NB4 (cell line): ENCODE results near the gene MAP3K13.

ENCODE experiments used
- DNase-seq: peaks from one replicate; pipeline ENCODE4 v3.0.0; 2010; ENCODE audit warnings: low read depth
- H3K4me3 ChIP-seq: one replicate; pipeline ENCODE4 v1.5.1; 2011; ENCODE audit warnings: mild to moderate bottlenecking, low read depth, low read length, moderate library complexity
- MAX ChIP-seq: IDR thresholded peaks from 2 replicates; pipeline ENCODE4 v1.6.1; 2011; ENCODE audit warnings: low read depth, low read length
- MYC ChIP-seq: IDR thresholded peaks from 2 replicates; pipeline ENCODE4 v1.6.1; 2011; ENCODE audit warnings: low read depth, low read length
- POLR2A ChIP-seq: IDR thresholded peaks from 2 replicates; pipeline ENCODE4 v1.6.1; 2011; ENCODE audit warnings: mild to moderate bottlenecking; ENCODE audit not compliant: insufficient read length; ENCODE audit errors: extremely low read depth
- TF ChIP-seq, protein P1 (sequence below): IDR thresholded peaks from one replicate; pipeline ENCODE4 v1.5.1; 2012; ENCODE audit warnings: low read depth, low read length

Gene MAP3K13

DNA sequence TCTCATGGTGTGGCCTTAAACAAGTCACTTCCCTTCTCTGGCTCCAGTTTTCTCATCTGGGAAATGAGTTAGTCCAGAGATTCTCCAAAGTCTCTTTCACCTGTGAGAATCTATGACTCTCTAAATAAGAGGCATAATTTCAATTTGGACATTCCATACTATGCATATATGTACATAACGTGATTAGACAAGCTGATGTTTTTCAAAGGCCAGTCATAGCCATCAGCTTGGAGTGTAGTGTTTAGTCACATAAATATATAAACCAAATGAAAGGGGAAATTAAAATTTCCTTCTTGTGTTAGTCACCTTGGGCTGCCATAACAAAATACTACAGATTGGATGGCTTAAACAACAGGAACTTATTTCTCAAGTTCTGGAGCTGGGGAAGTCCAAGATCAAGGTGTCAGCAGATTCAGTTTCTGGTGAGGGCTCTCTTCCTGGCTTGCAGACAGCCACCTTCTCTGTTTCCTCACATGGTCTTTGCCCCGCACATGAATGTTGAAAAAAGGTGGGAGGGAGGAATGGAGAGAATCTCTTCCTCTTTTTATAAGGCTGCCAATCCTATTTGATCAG is 116.5 kb downstream of the MAP3K13 start:
- no peak for TF ChIP-seq MYC

GRCh38 chr3:185484296-185484695 is 121.4 kb downstream of the MAP3K13 start:
- TF ChIP-seq POLR2A (no peak), MYC (no peak), MAX (no peak)
- TF ChIP-seq, protein P1, sequence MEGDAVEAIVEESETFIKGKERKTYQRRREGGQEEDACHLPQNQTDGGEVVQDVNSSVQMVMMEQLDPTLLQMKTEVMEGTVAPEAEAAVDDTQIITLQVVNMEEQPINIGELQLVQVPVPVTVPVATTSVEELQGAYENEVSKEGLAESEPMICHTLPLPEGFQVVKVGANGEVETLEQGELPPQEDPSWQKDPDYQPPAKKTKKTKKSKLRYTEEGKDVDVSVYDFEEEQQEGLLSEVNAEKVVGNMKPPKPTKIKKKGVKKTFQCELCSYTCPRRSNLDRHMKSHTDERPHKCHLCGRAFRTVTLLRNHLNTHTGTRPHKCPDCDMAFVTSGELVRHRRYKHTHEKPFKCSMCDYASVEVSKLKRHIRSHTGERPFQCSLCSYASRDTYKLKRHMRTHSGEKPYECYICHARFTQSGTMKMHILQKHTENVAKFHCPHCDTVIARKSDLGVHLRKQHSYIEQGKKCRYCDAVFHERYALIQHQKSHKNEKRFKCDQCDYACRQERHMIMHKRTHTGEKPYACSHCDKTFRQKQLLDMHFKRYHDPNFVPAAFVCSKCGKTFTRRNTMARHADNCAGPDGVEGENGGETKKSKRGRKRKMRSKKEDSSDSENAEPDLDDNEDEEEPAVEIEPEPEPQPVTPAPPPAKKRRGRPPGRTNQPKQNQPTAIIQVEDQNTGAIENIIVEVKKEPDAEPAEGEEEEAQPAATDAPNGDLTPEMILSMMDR, result no peak
- H3K4me3 ChIP-seq, result no peak overlapping the region
- no peak for DNase-seq

More for the DNA sequence above, 116.5 kb downstream of the MAP3K13 start:
- DNase-seq, result no peak
- H3K4me3 ChIP-seq, result no peak overlapping the region

DNA sequence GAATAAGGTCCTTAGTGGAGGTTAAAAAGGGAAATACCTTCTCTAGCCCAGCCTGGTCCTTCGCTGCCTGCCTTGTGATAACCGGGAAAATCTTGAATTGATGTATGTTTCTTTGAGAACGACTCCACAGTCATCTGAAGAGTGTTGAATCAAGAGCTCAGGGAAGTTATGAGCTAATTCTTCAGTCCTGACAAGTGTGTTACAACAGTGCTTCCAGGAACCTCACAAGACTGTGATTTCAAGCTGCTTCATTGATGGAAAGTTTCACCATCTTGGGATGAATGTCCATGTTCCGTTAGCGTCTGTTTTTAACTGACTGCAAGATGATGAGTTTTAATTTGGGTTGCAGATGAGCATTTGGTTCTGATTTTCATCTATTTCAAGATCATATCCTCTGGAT is 123.5 kb downstream of the MAP3K13 start:
- TF ChIP-seq, protein P1, result no peak
- TF ChIP-seq MAX (no peak), MYC (no peak), POLR2A (no peak)
- DNase-seq, result no peak

GRCh38 chr3:185488465-185488864 is 125.5 kb downstream of the MAP3K13 start:
- no peak for DNase-seq
- H3K4me3 ChIP-seq, result no peak overlapping the region
- no peak for TF ChIP-seq MYC
- no peak for TF ChIP-seq POLR2A
- no peak for TF ChIP-seq MAX
- TF ChIP-seq, protein P1, result no peak

More for the DNA sequence above, 123.5 kb downstream of the MAP3K13 start:
- H3K4me3 ChIP-seq, result no peak overlapping the region

GRCh38 chr3:185489462-185489861 is 126.5 kb downstream of the MAP3K13 start:
- no peak for DNase-seq
- no peak overlapping the region for H3K4me3 ChIP-seq
- TF ChIP-seq MAX (no peak), MYC (no peak), POLR2A (no peak)
- TF ChIP-seq, protein P1, result no peak

- no peak overlapping the region for H3K4me3 ChIP-seq
- TF ChIP-seq MYC (no peak), MAX (no peak), POLR2A (no peak)
- TF ChIP-seq, protein P1, result no peak
- no peak for DNase-seq
These were observed 127.3 kb downstream of the MAP3K13 start for GRCh38 chr3:185490241-185490640.
